HG03025 (cell line): ENCODE results near the gene STRA8.

Experiments
- ATAC-seq: cut with Tn5 transposase; IDR thresholded peaks from one replicate; pipeline ENCODE4 v1.9.1; 2021; ENCODE audit warnings: mild to moderate bottlenecking, moderate library complexity; ENCODE audit not compliant: unreplicated experiment, low FRiP score

STRA8 gene

DNA sequence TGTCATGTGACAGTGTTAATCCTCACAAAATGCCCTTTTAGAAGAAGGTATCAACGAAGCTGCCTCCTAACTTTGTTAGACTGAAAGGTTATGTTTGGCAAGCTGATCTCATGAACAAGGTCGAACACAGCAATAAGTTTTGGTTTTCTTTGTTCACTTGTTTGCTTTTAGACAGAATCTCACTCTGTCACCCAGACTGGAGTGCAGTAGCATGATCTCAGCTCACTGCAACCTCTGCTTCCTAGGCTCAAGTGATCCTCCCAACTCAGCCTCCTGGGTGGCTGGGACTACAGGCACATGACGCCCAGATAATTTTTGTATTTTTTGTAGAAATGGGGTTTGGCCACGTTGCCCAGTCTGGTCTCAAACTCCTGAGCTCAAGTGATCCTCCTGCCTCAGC lies 1.1 kb downstream of the STRA8 start:
- ATAC-seq = no peak

- ATAC-seq = no peak
Measured at GRCh38 chr7:135235841-135236240, 2.2 kb downstream of the STRA8 start.

DNA sequence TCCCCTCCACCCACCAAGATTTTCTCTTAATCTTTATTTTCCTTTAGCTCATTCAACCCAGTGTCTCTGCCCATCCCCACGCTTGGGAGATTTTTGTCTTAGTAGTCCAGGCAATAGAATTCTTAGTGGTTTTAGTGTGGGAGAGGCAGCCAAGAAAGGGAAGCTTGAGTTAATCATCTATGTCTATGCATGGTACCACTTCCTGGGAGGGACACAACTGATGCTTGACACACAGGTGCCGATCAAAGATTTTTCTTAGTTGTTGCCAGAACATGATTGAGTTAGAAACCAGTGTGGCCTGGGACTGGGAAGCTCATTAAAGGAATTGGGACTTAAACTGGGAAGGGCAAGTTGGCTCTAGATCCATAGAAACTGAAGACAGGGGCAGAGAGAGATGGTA lies 3.1 kb downstream of the STRA8 start:
- ATAC-seq = no peak

DNA sequence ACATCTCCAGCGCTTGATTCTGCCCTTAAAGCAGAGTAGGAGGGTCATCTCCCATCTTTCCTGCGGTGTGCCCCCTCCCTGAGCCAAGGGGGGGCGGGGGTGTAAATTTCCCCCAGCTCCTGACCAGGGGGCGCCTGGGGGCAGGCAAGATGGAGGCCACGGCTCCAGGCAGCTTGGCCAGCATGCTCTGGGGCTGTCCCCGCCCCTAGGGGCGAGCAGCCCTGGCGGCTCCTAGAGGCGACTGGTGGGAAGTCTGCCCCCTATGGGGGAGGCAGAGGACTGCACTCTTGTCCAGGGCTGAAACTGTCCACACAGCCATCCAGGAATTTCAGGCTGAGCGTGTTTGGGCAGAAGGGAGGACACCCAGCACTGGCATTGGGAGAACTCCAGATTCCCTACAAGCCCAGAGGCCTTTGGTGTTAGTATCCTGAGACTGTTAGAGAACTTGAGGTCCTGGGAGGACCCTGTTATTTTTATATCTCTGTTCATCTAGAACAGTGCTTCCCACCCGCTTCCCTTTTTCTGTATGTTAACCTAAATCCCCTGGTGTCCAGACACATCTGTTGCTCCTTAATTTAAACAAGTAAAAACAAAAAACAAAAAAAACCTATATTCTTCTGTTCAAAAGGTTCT lies 4.6 kb downstream of the STRA8 start:
- ATAC-seq = no peak

- no peak for ATAC-seq
Measured at GRCh38 chr7:135239263-135239662, 5.6 kb downstream of the STRA8 start.

GRCh38 chr7:135240441-135240840 lies 6.8 kb downstream of the STRA8 start:
- ATAC-seq = no peak

- ATAC-seq = no peak
Measured at GRCh38 chr7:135242096-135242684, 8.6 kb downstream of the STRA8 start.

GRCh38 chr7:135245226-135246190 lies 11.9 kb downstream of the STRA8 start:
- ATAC-seq = no peak

GRCh38 chr7:135246191-135246825 lies 12.7 kb downstream of the STRA8 start:
- no peak for ATAC-seq

GRCh38 chr7:135247746-135248471 lies 14.3 kb downstream of the STRA8 start:
- no peak for ATAC-seq

DNA sequence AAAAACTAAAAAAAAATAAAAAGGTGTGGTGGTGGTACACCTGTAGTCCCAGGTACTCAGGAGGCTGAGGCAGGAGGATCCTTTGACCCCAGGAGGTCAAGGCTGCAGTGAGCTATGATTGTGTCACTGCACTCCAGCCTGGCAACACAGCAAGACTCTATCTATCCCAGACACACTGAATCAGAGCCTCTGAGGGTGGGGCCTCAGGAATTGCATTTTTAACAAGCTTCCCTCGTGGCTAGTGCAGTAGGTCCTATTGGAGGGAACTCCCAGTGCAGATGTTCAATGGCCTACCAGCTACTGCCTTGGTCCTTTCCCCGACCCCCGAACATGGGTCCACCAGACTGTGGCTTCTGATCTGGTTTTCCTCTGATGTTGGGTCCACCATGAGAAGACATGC lies 14.9 kb downstream of the STRA8 start:
- ATAC-seq = no peak

- no peak for ATAC-seq
Measured at GRCh38 chr7:135251496-135252391, 18.1 kb downstream of the STRA8 start.

DNA sequence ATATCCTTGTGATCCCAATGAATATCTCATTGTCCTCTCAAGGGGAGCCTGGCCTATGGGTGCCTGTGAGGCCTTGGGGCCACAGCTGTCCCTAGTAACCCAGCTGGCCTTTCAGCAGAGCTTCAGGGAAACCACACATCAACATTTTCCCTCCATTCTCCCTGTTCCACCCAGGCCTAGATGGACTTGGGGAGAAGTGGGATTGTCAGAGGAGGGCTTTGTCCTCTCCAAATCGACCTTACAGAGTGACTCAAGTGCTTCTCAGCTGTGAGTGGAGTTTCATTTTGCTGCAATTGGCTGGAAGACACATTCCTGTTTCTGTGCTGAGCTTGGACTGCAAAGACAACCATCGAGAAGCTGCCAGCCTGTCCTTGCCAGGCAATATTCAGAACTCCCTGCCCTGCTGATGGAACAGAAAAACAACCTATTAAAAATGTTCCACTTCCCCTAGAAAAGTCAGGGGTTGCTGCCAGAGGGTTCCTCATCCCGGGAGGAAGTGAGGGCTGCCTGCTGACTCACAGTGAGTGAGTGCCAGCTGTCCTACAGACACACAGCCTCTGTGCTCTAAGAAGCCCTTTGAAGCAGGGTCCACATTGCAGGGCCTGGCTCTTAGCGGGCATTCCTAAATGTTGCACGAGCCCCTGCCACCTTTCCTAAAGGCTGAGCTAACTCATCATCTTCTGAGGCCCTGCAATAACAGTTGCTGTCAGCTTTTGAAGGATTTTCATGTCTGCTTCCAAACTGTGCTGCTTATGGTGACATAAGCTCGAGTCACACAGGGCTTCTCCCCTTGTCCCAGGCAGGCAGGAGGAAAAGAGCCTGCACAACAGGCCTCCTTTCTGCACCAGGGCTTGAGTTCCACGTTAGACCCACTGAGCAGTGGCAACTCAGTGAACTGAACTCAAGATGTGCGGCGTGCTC lies 20.5 kb downstream of the STRA8 start:
- no peak for ATAC-seq

DNA sequence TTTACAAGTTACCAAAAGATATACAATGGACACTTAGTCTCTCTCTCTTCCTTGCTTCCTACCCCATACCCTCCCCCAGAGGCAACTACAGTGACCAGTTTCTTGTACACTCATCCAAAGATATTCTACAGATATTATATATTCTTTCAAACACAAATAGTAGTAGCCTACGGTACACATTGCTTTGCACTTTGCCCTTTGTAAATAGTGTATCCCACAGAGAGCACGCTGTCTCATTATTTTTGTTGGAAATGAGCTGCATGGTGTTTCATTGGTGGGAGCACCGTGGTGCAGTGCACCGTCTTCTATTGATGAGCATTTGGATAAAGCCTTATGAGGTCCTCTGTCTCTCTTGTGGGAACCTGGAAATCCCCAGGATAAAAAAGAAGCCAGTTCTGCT lies 24.2 kb downstream of the STRA8 start:
- no peak for ATAC-seq

GRCh38 chr7:135258585-135258984 lies 24.9 kb downstream of the STRA8 start:
- ATAC-seq = no peak

DNA sequence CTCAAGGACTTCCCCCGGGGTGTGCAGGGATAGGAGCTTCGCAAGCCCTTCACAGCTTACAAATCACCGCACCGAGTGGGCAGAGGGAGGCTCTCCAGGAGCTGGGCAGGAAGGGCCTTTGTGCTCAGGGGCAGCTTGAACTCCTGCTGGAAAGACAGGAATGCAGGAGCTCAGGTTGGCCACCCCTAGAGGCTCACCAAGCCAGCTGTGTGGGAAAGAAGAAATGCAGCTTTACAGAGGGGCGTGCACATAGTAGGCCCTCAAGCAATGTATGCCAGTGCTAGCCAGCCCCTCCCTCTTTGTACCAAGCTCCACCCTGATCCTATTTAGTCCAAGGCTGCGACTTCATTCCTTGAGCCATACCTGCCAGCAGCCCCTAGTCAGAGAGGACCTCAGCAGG lies 26.1 kb downstream of the STRA8 start:
- no peak for ATAC-seq

DNA sequence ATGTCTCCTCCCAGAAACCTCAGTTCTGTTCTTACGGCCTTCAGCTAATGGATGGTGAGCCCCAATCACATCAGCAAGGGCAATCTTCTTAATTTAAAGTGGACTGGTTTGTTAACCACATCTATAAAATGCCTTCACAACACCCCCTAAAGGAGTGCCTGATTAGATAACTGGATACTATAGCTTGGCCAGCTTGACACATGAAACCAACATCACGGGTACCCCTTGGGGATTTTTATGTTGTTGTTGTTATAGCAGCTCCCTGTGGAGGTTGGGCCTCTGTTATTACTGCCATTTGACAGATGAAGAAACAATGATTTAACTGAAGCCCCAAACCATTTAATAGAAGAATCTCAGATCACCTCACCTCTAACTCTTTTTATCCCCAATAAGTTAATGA lies 26.8 kb downstream of the STRA8 start:
- no peak for ATAC-seq

DNA sequence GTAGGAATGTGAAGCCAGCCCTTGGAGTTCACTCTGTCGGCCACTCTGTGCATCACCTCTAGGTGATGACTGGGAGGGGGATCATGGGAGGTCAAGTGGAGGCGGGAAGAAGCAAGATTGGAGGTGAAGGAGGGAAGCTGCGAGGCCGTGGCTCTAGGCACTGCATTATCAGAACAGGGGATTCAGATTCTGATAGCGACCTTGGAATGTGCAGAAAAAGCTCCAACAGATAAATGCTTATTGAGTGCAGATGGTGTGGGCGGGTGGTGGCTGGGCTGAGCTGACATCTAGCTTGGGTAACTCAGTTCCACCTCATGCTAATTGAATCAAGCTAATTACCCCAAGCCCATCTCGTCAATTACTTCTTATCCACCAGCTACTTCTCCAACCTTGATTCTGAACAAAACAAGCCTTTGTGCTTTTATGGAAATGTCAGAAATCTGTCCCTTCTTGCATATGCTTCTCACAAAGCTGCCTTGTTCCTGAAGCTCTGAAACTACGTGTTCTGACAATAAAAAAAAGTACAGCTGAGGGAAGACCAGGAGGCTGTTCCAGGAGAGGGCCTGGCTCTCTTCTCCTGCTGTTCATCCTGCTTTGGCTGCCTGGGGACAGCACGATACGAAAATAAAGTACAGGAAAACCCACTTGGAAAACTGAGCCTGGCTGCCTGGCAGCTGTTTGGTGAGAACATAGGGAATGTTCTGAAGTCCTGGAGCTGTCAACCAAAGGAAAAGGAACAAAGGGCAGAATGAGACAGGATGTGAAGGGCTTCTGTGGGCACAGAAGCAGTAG lies 27.5 kb downstream of the STRA8 start:
- no peak for ATAC-seq
